HEK293 (cell line): Measurements from ENCODE around the gene ATP6AP2.

Experiments used
- CTCF ChIA-PET: fragments of 350-600 bp; formaldehyde crosslinking; extraction: SDS; loops from one replicate; lab custom pipeline; 2021; ENCODE audit warnings: antibody characterized with exemption; lab: Yijun Ruan, JAX
- POLR2A ChIA-PET: fragments of 300-600 bp; formaldehyde crosslinking; extraction: SDS; loops from one replicate; lab custom pipeline; 2020; ENCODE audit warnings: antibody characterized with exemption, inconsistent platforms; lab: Yijun Ruan, JAX
- H3K27ac ChIP-seq: fragments of 200-500 bp; sonication (Bioruptor generic); 2 replicates; pipeline ENCODE4 v1.5.1; 2014; ENCODE audit warnings: low read depth, low read length, control low read depth, inconsistent platforms; ENCODE audit errors: extremely low read depth
- H3K36me3 ChIP-seq, 2 experiments: fragments of 200-500 bp in 1 of 2; sonication (Bioruptor generic) in 1 of 2; 1 replicate in 1 of 2; 2 replicates in 1 of 2; pipeline ENCODE4 v1.5.1; 2014 to 2017; ENCODE audit warnings: inconsistent platforms in 2 of 2, low read length in 2 of 2; ENCODE audit not compliant: control insufficient read depth in 2 of 2, insufficient read depth in 1 of 2
- H3K4me1 ChIP-seq: fragments of 200-500 bp; sonication (Bioruptor generic); 2 replicates; pipeline ENCODE4 v1.5.1; 2014; ENCODE audit warnings: mild to moderate bottlenecking, low read length, inconsistent platforms; ENCODE audit not compliant: control insufficient read depth, insufficient read depth
- H3K4me3 ChIP-seq: 2 replicates; pipeline ENCODE4 v1.5.1; 2011; ENCODE audit warnings: low read depth, mild to moderate bottlenecking, control low read depth, low read length, moderate library complexity
- H3K9me3 ChIP-seq: fragments of 200-500 bp; sonication (Bioruptor generic); 2 replicates; pipeline ENCODE4 v1.5.1; 2014; ENCODE audit warnings: low read depth, low read length, inconsistent platforms; ENCODE audit not compliant: control insufficient read depth, insufficient read depth
- CTCF ChIP-seq: fragments of 450-650 bp; formaldehyde crosslinking; IDR thresholded peaks from 2 replicates; pipeline ENCODE4 v1.5.1; 2016; ENCODE audit warnings: missing biosample characterization, missing genetic modification characterization
- KLF10 ChIP-seq: fragments of 450-650 bp; IDR thresholded peaks from 2 replicates; pipeline ENCODE4 v1.5.1; 2018; ENCODE audit warnings: missing biosample characterization, mild to moderate bottlenecking, missing genetic modification characterization
- OSR2 ChIP-seq: fragments of 450-650 bp; formaldehyde crosslinking; IDR thresholded peaks from 2 replicates; pipeline ENCODE4 v1.5.1; 2016; ENCODE audit warnings: missing biosample characterization, missing genetic modification characterization
- OVOL3 ChIP-seq: fragments of 450-650 bp; formaldehyde crosslinking; IDR thresholded peaks from 2 replicates; pipeline ENCODE4 v1.5.1; 2016; ENCODE audit warnings: missing biosample characterization, missing genetic modification characterization
- PRDM6 ChIP-seq: fragments of 450-650 bp; formaldehyde crosslinking; IDR thresholded peaks from 2 replicates; pipeline ENCODE4 v1.5.1; 2017; ENCODE audit warnings: missing biosample characterization, missing genetic modification characterization
- SP2 ChIP-seq: fragments of 450-650 bp; formaldehyde crosslinking; IDR thresholded peaks from 2 replicates; pipeline ENCODE4 v1.5.1; 2016; ENCODE audit warnings: missing biosample characterization, missing genetic modification characterization
- SP3 ChIP-seq: fragments of 450-650 bp; formaldehyde crosslinking; IDR thresholded peaks from 2 replicates; pipeline ENCODE4 v1.5.1; 2016; ENCODE audit warnings: missing biosample characterization, missing genetic modification characterization
- TCF7L2 ChIP-seq: IDR thresholded peaks from 2 replicates; pipeline ENCODE4 v1.6.1; 2011; ENCODE audit warnings: low read depth, mild to moderate bottlenecking, inconsistent platforms, low read length, moderate library complexity, borderline replicate concordance
- ZBTB20 ChIP-seq: fragments of 450-650 bp; formaldehyde crosslinking; IDR thresholded peaks from 2 replicates; pipeline ENCODE4 v1.5.1; 2016; ENCODE audit warnings: missing biosample characterization, missing genetic modification characterization
- ZBTB6 ChIP-seq: fragments of 450-650 bp; formaldehyde crosslinking; IDR thresholded peaks from 2 replicates; pipeline ENCODE4 v1.5.1; 2017; ENCODE audit warnings: missing biosample characterization, missing genetic modification characterization
- ZBTB8A ChIP-seq: fragments of 450-650 bp; formaldehyde crosslinking; IDR thresholded peaks from 2 replicates; pipeline ENCODE4 v1.5.1; 2016; ENCODE audit warnings: missing biosample characterization, missing genetic modification characterization
- ZFHX2 ChIP-seq: fragments of 450-650 bp; formaldehyde crosslinking; conservative IDR thresholded peaks from 2 replicates; pipeline ENCODE4 v1.5.1; 2016; ENCODE audit warnings: missing biosample characterization, missing genetic modification characterization
- ZIC2 ChIP-seq: fragments of 450-650 bp; formaldehyde crosslinking; IDR thresholded peaks from 2 replicates; pipeline ENCODE4 v1.5.1; 2016; ENCODE audit warnings: missing biosample characterization, missing genetic modification characterization
- ZNF10 ChIP-seq: fragments of 450-650 bp; formaldehyde crosslinking; IDR thresholded peaks from 2 replicates; pipeline ENCODE4 v1.5.1; 2017; ENCODE audit warnings: missing biosample characterization, missing genetic modification characterization
- ZNF112 ChIP-seq: fragments of 450-650 bp; formaldehyde crosslinking; IDR thresholded peaks from 2 replicates; pipeline ENCODE4 v1.5.0; 2017; ENCODE audit warnings: missing biosample characterization, missing genetic modification characterization
- ZNF121 ChIP-seq: fragments of 450-650 bp; formaldehyde crosslinking; IDR thresholded peaks from 2 replicates; pipeline ENCODE4 v1.5.1; 2016; ENCODE audit warnings: missing biosample characterization, missing genetic modification characterization
- ZNF280D ChIP-seq: fragments of 450-650 bp; formaldehyde crosslinking; IDR thresholded peaks from 2 replicates; pipeline ENCODE4 v1.5.1; 2016; ENCODE audit warnings: missing biosample characterization, missing genetic modification characterization
- ZNF292 ChIP-seq: fragments of 450-650 bp; formaldehyde crosslinking; IDR thresholded peaks from 2 replicates; pipeline ENCODE4 v1.5.1; 2016; ENCODE audit warnings: low read depth, missing biosample characterization, missing genetic modification characterization, borderline replicate concordance
- ZNF423 ChIP-seq: fragments of 450-650 bp; formaldehyde crosslinking; IDR thresholded peaks from 2 replicates; pipeline ENCODE4 v1.5.1; 2016; ENCODE audit warnings: missing biosample characterization, missing genetic modification characterization
- ZNF473 ChIP-seq: fragments of 450-650 bp; formaldehyde crosslinking; IDR thresholded peaks from 2 replicates; pipeline ENCODE4 v1.5.1; 2017; ENCODE audit warnings: missing biosample characterization, missing genetic modification characterization
- ZNF544 ChIP-seq: fragments of 450-650 bp; formaldehyde crosslinking; IDR thresholded peaks from 2 replicates; pipeline ENCODE4 v1.5.0; 2017; ENCODE audit warnings: missing biosample characterization, missing genetic modification characterization
- ZNF580 ChIP-seq: fragments of 450-650 bp; formaldehyde crosslinking; IDR thresholded peaks from 2 replicates; pipeline ENCODE4 v1.5.1; 2016; ENCODE audit warnings: missing biosample characterization, missing genetic modification characterization
- ZNF624 ChIP-seq: fragments of 450-650 bp; formaldehyde crosslinking; IDR thresholded peaks from 2 replicates; pipeline ENCODE4 v1.5.1; 2017; ENCODE audit warnings: missing biosample characterization, missing genetic modification characterization
- ZNF639 ChIP-seq: fragments of 450-650 bp; formaldehyde crosslinking; IDR thresholded peaks from 2 replicates; pipeline ENCODE4 v1.5.1; 2016; ENCODE audit warnings: missing biosample characterization, missing genetic modification characterization
- ZNF654 ChIP-seq: fragments of 450-650 bp; formaldehyde crosslinking; IDR thresholded peaks from 2 replicates; pipeline ENCODE4 v1.5.1; 2016; ENCODE audit warnings: low read depth, missing biosample characterization, missing genetic modification characterization
- ZNF785 ChIP-seq: fragments of 450-650 bp; formaldehyde crosslinking; IDR thresholded peaks from 2 replicates; pipeline ENCODE4 v1.5.1; 2016; ENCODE audit warnings: missing biosample characterization, missing genetic modification characterization

ATP6AP2 gene

GRCh38 chrX:40538406-40538805 lies 42.4 kb upstream of the ATP6AP2 start (continued):
- TF ChIP-seq ZNF639 (tag by site-specific recombination) (no peak), ZNF624 (tag by site-specific recombination) (no peak), KLF10 (tag by site-specific recombination) (no peak), TCF7L2 (no peak), ZNF292 (tag by site-specific recombination) (no peak), PRDM6 (tag by site-specific recombination) (peak; percentile 87), ZNF280D (no peak), ZNF112 (tag by site-specific recombination) (no peak), ZNF785 (tag by site-specific recombination) (no peak), ZBTB8A (tag by site-specific recombination) (0 out of 2 replicates have a peak, but pooled peaks have one; percentile 31), ZBTB20 (tag by site-specific recombination) (0 out of 2 replicates have a peak, but pooled peaks have one; percentile 21)

GRCh38 chrX:40539214-40540142 lies 41.3 kb upstream of the ATP6AP2 start:
- Histone ChIP-seq H3K9me3 (no peaks in the 10 kb centered on the region), H3K27ac (no peak overlapping the region), H3K4me3 (no peak overlapping the region), H3K4me1 (peaks cover 4% of the 10 kb centered on the region), H3K36me3 (no peaks in the 10 kb centered on the region)
- CTCF ChIA-PET: interaction anchor here (0.6 to 1.8 kb wide), 11 partner anchors 9 to 1208 kb away, joined by 3 to 9 read pairs (median 3); no protein-coding TSS in a partner anchor
- POLR2A ChIA-PET: no interaction called here
- 0 out of 2 replicates have a peak, but pooled peaks have one; percentile 27 for TF ChIP-seq ZNF580 (tag by site-specific recombination)
- peak; percentile 64 for TF ChIP-seq ZNF654
- TF ChIP-seq ZFHX2 (tag by site-specific recombination): peak; percentile 57
- TF ChIP-seq SP2 (tag by site-specific recombination): peak; percentile 43; the same call in 1 of the 2 replicates
- no peak for TF ChIP-seq SP3
- TF ChIP-seq ZNF544: no peak
- TF ChIP-seq OVOL3 (tag by site-specific recombination): no peak
- TF ChIP-seq ZNF121 (tag by site-specific recombination): 0 out of 2 replicates have a peak, but pooled peaks have one; percentile 7
- TF ChIP-seq ZIC2 (tag by site-specific recombination): peak; percentile 98
- peak; percentile 75 for TF ChIP-seq OSR2
- TF ChIP-seq ZNF10 (tag by site-specific recombination): peak; percentile 95
- TF ChIP-seq KLF10 (tag by site-specific recombination): no peak
- peak; percentile 77 for TF ChIP-seq CTCF (tag by site-specific recombination)
- TF ChIP-seq ZNF423 (tag by site-specific recombination): peak; percentile 47; the same call in 1 of the 2 replicates
- no peak for TF ChIP-seq ZNF473
- no peak for TF ChIP-seq ZBTB6
